SK-N-SH (cell line): ENCODE results near the gene SLC6A20. TPM values are rescaled to one million over a fixed set of nuclear protein-coding genes. Genes with fewer than 3 reads are reported as not detected.

ENCODE experiments used
- CTCF ChIA-PET: fragments of 300-600, 350-600 bp; formaldehyde crosslinking; extraction: SDS; loops from one replicate; lab custom pipeline; 2021; lab: Yijun Ruan, JAX
- POLR2A ChIA-PET: fragments of 350-600 bp; sonication (Branson Sonifier 250); formaldehyde crosslinking; extraction: SDS; loops from one replicate; lab custom pipeline; 2020; ENCODE audit warnings: antibody characterized with exemption, inconsistent platforms; lab: Yijun Ruan, JAX
- DNase-seq: peaks from one replicate; pipeline ENCODE4 v3.0.0; 2012
- H2AFZ ChIP-seq: fragments of 200-600 bp; sonication (generic); 2 replicates; pipeline ENCODE4 v1.8.1; 2016; ENCODE audit warnings: antibody characterized with exemption, mild to moderate bottlenecking, low read depth
- H3F3A ChIP-seq: fragments of 200-600 bp; sonication (generic); replicated peaks from 2 replicates; pipeline ENCODE3; 2016; ENCODE audit warnings: antibody characterized with exemption, mild to moderate bottlenecking; ENCODE audit not compliant: insufficient read depth
- H3K27ac ChIP-seq, 2 experiments: fragments of 200-500 bp in 1 of 2; fragments of 200-600 bp in 1 of 2; sonication (Bioruptor generic) in 1 of 2; sonication (generic), shearing (Covaris generic) in 1 of 2; 2 replicates each; pipeline versions ENCODE4 v1.5.1 to v1.6.1; 2014 to 2016; ENCODE audit warnings: low read depth in 2 of 2, inconsistent platforms in 1 of 2, low read length in 1 of 2, mild to moderate bottlenecking in 1 of 2, mixed read lengths in 1 of 2
- H3K27me3 ChIP-seq: fragments of 200-600 bp; sonication (generic), shearing (Covaris generic); 2 replicates; pipeline ENCODE4 v1.6.1; 2016; ENCODE audit warnings: mixed run types; ENCODE audit not compliant: insufficient read depth
- H3K36me3 ChIP-seq, 2 experiments: fragments of 200-500 bp in 1 of 2; fragments of 200-600 bp in 1 of 2; sonication (Bioruptor generic) in 1 of 2; sonication (generic) in 1 of 2; replicated peaks in 1 of 2; 2 replicates each; pipeline versions ENCODE3 to v1.5.1; 2014 to 2016; ENCODE audit warnings: low read length in 1 of 2, mild to moderate bottlenecking in 1 of 2; ENCODE audit not compliant: insufficient read depth in 2 of 2, control insufficient read depth in 1 of 2
- H3K4me1 ChIP-seq, 2 experiments: fragments of 200-500 bp in 1 of 2; fragments of 200-600 bp in 1 of 2; sonication (Bioruptor generic) in 1 of 2; sonication (generic), shearing (Covaris generic) in 1 of 2; 2 replicates each; pipeline versions ENCODE4 v1.5.1 to v1.6.1; 2014 to 2016; ENCODE audit warnings: low read depth in 1 of 2, low read length in 1 of 2, mixed run types in 1 of 2; ENCODE audit not compliant: insufficient read depth in 2 of 2, control insufficient read depth in 1 of 2
- H3K4me2 ChIP-seq: fragments of 200-600 bp; sonication (generic), shearing (Covaris generic); 2 replicates; pipeline ENCODE4 v1.6.1; 2017; ENCODE audit warnings: mixed run types
- H3K4me3 ChIP-seq, 2 experiments: fragments of 200-500 bp in 1 of 2; fragments of 200-600 bp in 1 of 2; sonication (Bioruptor generic) in 1 of 2; sonication (generic), shearing (Covaris generic) in 1 of 2; 2 replicates each; pipeline versions ENCODE4 v1.5.1 to v1.8.1; 2014 to 2016; ENCODE audit warnings: low read depth in 2 of 2, inconsistent platforms in 1 of 2, low read length in 1 of 2, mild to moderate bottlenecking in 1 of 2, mixed read lengths in 1 of 2, moderate library complexity in 1 of 2
- H3K79me2 ChIP-seq: fragments of 200-600 bp; sonication (generic); 2 replicates; pipeline ENCODE4 v1.8.1; 2017; ENCODE audit warnings: mild to moderate bottlenecking; ENCODE audit not compliant: insufficient read depth
- H3K9ac ChIP-seq: fragments of 200-600 bp; sonication (generic); 2 replicates; pipeline ENCODE4 v1.6.1; 2017; ENCODE audit warnings: mixed run types
- H3K9me2 ChIP-seq: fragments of 200-600 bp; sonication (generic); 2 replicates; pipeline ENCODE4 v1.6.1; 2017; ENCODE audit warnings: mixed run types
- H3K9me3 ChIP-seq: fragments of 200-600 bp; sonication (generic); 2 replicates; pipeline ENCODE4 v1.6.1; 2017; ENCODE audit warnings: mixed run types, mild to moderate bottlenecking, moderate library complexity
- H4K20me1 ChIP-seq: fragments of 200-600 bp; sonication (generic); 2 replicates; pipeline ENCODE4 v1.6.1; 2017; ENCODE audit warnings: mild to moderate bottlenecking, mixed run types; ENCODE audit not compliant: insufficient read depth
- CHD2 ChIP-seq: fragments of 150-350 bp; IDR thresholded peaks from 2 replicates; pipeline ENCODE4 v1.6.1; 2018; ENCODE audit warnings: low read length; ENCODE audit not compliant: partially characterized antibody
- CTCF ChIP-seq: fragments of 200-600 bp; sonication (generic); IDR thresholded peaks from 2 replicates; pipeline ENCODE4 v1.6.1; 2017; ENCODE audit warnings: antibody characterized with exemption, mild to moderate bottlenecking, moderate library complexity
- ELF1 ChIP-seq: IDR thresholded peaks from 2 replicates; pipeline ENCODE4 v1.4.0; 2012
- EZH2phosphoT487 ChIP-seq: fragments of 200-600 bp; sonication (generic); IDR thresholded peaks from 2 replicates; pipeline ENCODE4 v1.6.1; 2017; ENCODE audit warnings: low read depth, mixed run types, mild to moderate bottlenecking, antibody characterized with exemption, moderate library complexity, borderline replicate concordance
- FOXJ3 ChIP-seq: sonication (generic); formaldehyde crosslinking; IDR thresholded peaks from 2 replicates; pipeline ENCODE4 v1.5.1; 2020; ENCODE audit warnings: mild to moderate bottlenecking, missing genetic modification reagents
- FOXM1 ChIP-seq: IDR thresholded peaks from 2 replicates; pipeline ENCODE4 v1.4.0; 2012; ENCODE audit warnings: low read depth, mild to moderate bottlenecking
- GABPA ChIP-seq: IDR thresholded peaks from 2 replicates; pipeline ENCODE4 v1.4.0; 2012; ENCODE audit warnings: low read depth, mild to moderate bottlenecking
- MAX ChIP-seq: IDR thresholded peaks from 2 replicates; pipeline ENCODE4 v1.4.0; 2012; ENCODE audit warnings: low read depth
- MEF2A ChIP-seq: IDR thresholded peaks from 2 replicates; pipeline ENCODE4 v1.4.0; 2012; ENCODE audit warnings: low read depth, borderline replicate concordance
- NRF1 ChIP-seq: IDR thresholded peaks from 2 replicates; pipeline ENCODE4 v1.6.1; 2012; ENCODE audit warnings: low read depth, mild to moderate bottlenecking, low read length
- REST ChIP-seq: IDR thresholded peaks from 2 replicates; pipeline ENCODE4 v1.6.1; 2012; ENCODE audit warnings: mild to moderate bottlenecking, low read depth, low read length, moderate library complexity
- SIN3A ChIP-seq: IDR thresholded peaks from 2 replicates; pipeline ENCODE4 v1.6.1; 2012; ENCODE audit warnings: low read depth, mild to moderate bottlenecking, low read length, moderate library complexity, borderline replicate concordance
- SMC3 ChIP-seq: IDR thresholded peaks from 2 replicates; pipeline ENCODE4 v1.6.1; 2012; ENCODE audit warnings: low read depth, low read length, improper control_type of control experiment
- TCF12 ChIP-seq: IDR thresholded peaks from 2 replicates; pipeline ENCODE4 v1.4.0; 2012
- USF1 ChIP-seq: IDR thresholded peaks from 2 replicates; pipeline ENCODE4 v1.4.0; 2012; ENCODE audit warnings: low read depth, borderline replicate concordance
- ZBTB33 ChIP-seq: IDR thresholded peaks from 2 replicates; pipeline ENCODE4 v1.4.0; 2012; ENCODE audit warnings: low read depth, borderline replicate concordance
- WGBS: methylation state at CpG from one replicate; pipeline ENCODE4 v1.1.6; 2017; ENCODE audit warnings: low lambda C conversion rate; 5-methylcytosine and 5-hydroxymethylcytosine counted together
- polyA plus RNA-seq, 3 experiments: library from polyadenylated mRNA; depleted of rRNA; stranded (reverse); fragments of >200 nt; gene quantifications; 2 replicates each; pipeline ENCODE4 v1.2.3, GENCODE V29; 2012

The SLC6A20 gene
- polyA plus RNA-seq, 1 of the 3 experiments (the other 2 are of a cell fraction), result not detected

GRCh38 chr3:45841757-45842491, 45.6 kb upstream of the SLC6A20 start, which contains the start of gene LZTFL1 (continued):
- TF ChIP-seq CHD2 (peak; percentile 78), REST (0 out of 2 replicates have a peak, but pooled peaks have one; percentile 26), MAX (peak; percentile 96), USF1 (peak; percentile 99), FOXM1 (no peak), CTCF (no peak), SIN3A (peak; percentile 97), SMC3 (no peak), ELF1 (0 out of 2 replicates have a peak, but pooled peaks have one; percentile 35), NRF1 (peak; percentile 66), TCF12 (no peak), MEF2A (no peak), GABPA (peak; percentile 98), FOXJ3 (CRISPR knock-in tag) (no peak)

- TF ChIP-seq EZH2phosphoT487 (no peak), CTCF (no peak), USF1 (no peak), TCF12 (no peak), CHD2 (no peak), ZBTB33 (no peak), MEF2A (no peak)
- Histone ChIP-seq H3K4me1 (peaks cover 0 to 10% of the 10 kb centered on the region in 2 experiments; a peak in 2 of 4 replicates), H3K27ac (peak overlapping the region in 1 of 2 experiments; percentile 66; a peak in 3 of 4 replicates), H2AFZ (peak overlapping the region; percentile 80), H4K20me1 (no peaks in the 10 kb centered on the region), H3K4me2 (peak overlapping the region; percentile 74), H3K9ac (peak overlapping the region; percentile 82), H3K4me3 (peak overlapping the region; percentile 89 to 95), H3K36me3 (peaks cover 0 to 7% of the 10 kb centered on the region in 2 experiments), H3F3A (no peaks in the 10 kb centered on the region), H3K9me2 (no peaks in the 10 kb centered on the region), H3K9me3 (no peaks in the 10 kb centered on the region), H3K27me3 (no peaks in the 10 kb centered on the region), H3K79me2 (0 out of 2 replicates have a peak, but pooled peaks cover 6% of the 10 kb centered on the region)
- POLR2A ChIA-PET, result interaction anchor here (1.4 kb wide), 1 partner anchor 34 kb away, joined by 3 read pairs; no protein-coding TSS in a partner anchor
- 5% methylated on average over 15 of the region's 15 CpGs for WGBS
- DNase-seq, result no peak
- CTCF ChIA-PET, result interaction anchor here (1.1 to 3.3 kb wide), 3 partner anchors 9 to 88 kb away, joined by 4 to 17 read pairs (median 6); no protein-coding TSS in a partner anchor
Measured at GRCh38 chr3:45841420-45841756, 45.1 kb upstream of the SLC6A20 start.
